HG03558 (cell line): ENCODE measurements around the gene SYTL1.

Experiments used
- ATAC-seq: cut with Tn5 transposase; IDR thresholded peaks from one replicate; pipeline ENCODE4 v1.9.1; 2021; ENCODE audit warnings: moderate number of reproducible peaks; ENCODE audit not compliant: unreplicated experiment; ENCODE audit errors: extremely low read depth

SYTL1 gene

DNA sequence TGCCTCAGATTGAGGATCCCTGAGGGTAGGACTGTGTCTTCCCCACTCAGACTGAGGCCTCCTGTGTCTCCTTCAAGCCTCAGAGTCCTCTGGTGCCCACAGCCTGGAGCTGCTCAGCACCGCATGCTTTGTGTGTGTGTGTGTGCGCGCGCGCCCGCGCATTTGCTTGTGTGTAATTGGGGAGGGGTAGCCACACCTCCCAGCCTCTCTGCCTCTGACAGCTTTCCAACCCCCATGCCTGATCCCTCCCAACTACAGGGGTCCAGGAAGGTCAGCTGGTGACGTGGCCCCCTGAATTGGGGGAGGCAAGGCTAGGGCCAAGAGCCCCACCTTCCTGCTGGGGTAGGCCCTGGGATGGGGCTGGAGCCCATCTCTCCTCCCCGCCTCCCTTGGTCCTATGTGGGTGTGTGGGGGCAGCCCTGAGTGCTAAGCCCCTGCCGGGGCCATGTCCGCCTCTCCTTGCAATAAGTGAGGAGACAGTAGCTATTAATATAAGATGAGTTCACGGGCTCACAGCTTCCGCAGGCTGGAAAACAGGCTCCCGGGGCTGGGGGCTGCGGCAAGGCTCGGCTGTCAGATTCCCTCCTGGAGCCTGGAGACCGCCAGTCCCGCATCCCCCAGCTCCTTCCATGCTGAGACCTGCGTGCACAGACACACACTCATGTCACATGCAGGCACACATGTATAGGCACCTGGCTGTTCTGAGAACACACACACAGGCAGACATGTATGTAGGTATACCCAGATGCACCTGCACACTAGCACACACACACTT is 57.6 kb downstream of the SYTL1 start:
- ATAC-seq = no peak

DNA sequence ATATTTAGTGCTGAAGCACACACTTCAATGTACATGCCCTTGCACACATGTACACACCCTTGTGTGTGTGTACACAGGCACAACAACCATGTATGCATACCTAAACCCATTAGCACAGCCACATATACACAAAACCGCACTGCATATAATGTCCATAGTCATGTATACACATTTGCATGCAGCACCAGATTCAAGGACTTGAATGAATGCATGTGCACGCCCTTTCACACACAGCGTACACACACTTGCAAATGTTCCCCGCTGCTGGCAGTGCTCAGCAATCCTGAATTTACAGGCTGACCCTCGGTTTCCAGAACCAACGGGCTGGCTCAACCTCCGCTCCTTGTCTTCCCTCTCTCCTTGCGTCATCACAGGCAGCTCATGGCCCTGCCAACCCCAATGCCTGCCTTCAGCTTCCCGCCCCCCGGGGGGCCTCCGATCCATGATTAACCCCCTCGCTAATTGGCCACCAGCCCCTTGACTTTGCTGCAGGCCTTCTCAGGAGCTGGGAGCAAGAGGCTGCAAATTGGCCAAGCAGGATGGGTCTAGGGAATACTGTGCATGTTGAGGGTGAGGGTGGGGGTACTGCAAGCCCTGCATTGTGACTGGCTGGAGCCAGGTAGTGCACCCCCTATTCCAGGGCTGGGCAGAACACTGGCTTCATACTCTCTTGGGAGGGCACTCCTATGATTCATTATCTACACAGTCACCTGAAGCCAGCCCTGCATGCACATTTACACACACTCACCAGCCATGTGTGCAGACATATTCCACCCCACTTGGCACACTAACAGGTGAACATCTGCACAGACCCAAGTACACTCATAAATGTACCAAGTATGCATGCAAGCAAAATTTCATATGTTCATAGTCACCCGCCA is 58.5 kb downstream of the SYTL1 start:
- no peak for ATAC-seq

- ATAC-seq = no peak
Observed at GRCh38 chr1:27400963-27401341, 59.1 kb downstream of the SYTL1 start.

GRCh38 chr1:27402349-27402754 is 60.5 kb downstream of the SYTL1 start:
- ATAC-seq = no peak

- ATAC-seq = no peak
Observed at GRCh38 chr1:27403065-27403726, 61.4 kb downstream of the SYTL1 start.
